Mesendoderm (in vitro differentiated cells): Measurements from ENCODE around the gene DUSP8.

ENCODE experiments used
- DNase-seq: peaks from one replicate; pipeline ENCODE4 v3.0.0; 2013
- H2AK5ac ChIP-seq: 2 replicates; pipeline ENCODE4 v1.6.1; 2013; ENCODE audit warnings: low read length, inconsistent platforms
- H2BK120ac ChIP-seq: 2 replicates; pipeline ENCODE4 v1.6.1; 2013; ENCODE audit warnings: low read depth, mild to moderate bottlenecking, low read length, moderate library complexity, mixed read lengths
- H2BK15ac ChIP-seq: replicated peaks from 2 replicates; pipeline ENCODE4 v1.6.1; 2013; ENCODE audit warnings: low read depth, mild to moderate bottlenecking, moderate library complexity
- H2BK5ac ChIP-seq: 2 replicates; pipeline ENCODE4 v1.6.1; 2013; ENCODE audit warnings: low read length, inconsistent platforms
- H3K18ac ChIP-seq: 2 replicates; pipeline ENCODE4 v1.6.1; 2013; ENCODE audit warnings: mild to moderate bottlenecking, low read length, mixed read lengths
- H3K23ac ChIP-seq: one replicate; pipeline ENCODE4 v1.6.1; 2013; ENCODE audit warnings: low read length
- H3K27ac ChIP-seq: 2 replicates; pipeline ENCODE4 v1.5.1; 2013; ENCODE audit warnings: low read depth, mild to moderate bottlenecking, inconsistent platforms, low read length, moderate library complexity
- H3K27me3 ChIP-seq: 2 replicates; pipeline ENCODE4 v1.6.1; 2013; ENCODE audit warnings: low read length, control low read depth, mild to moderate bottlenecking, inconsistent platforms; ENCODE audit not compliant: insufficient read depth, poor library complexity
- H3K36me3 ChIP-seq: 2 replicates; pipeline ENCODE4 v1.6.1; 2013; ENCODE audit warnings: low read length, inconsistent platforms; ENCODE audit not compliant: control insufficient read depth, insufficient read depth
- H3K4ac ChIP-seq: one replicate; pipeline ENCODE4 v1.6.1; 2013; ENCODE audit warnings: low read depth, mild to moderate bottlenecking, low read length, moderate library complexity
- H3K4me1 ChIP-seq: 2 replicates; pipeline ENCODE4 v1.6.1; 2013; ENCODE audit warnings: low read depth, low read length, inconsistent platforms; ENCODE audit not compliant: control insufficient read depth
- H3K4me2 ChIP-seq: 2 replicates; pipeline ENCODE4 v1.6.1; 2013; ENCODE audit warnings: low read length
- H3K4me3 ChIP-seq: 2 replicates; pipeline ENCODE4 v1.5.1; 2013; ENCODE audit warnings: mild to moderate bottlenecking, low read length
- H3K56ac ChIP-seq: one replicate; pipeline ENCODE4 v1.6.1; 2013; ENCODE audit warnings: low read length
- H3K79me1 ChIP-seq: 2 replicates; pipeline ENCODE4 v1.6.1; 2013; ENCODE audit warnings: low read length, inconsistent platforms
- H3K79me2 ChIP-seq: 2 replicates; pipeline ENCODE4 v1.6.1; 2013; ENCODE audit warnings: mild to moderate bottlenecking, low read length; ENCODE audit not compliant: control insufficient read depth, insufficient read depth
- H3K9ac ChIP-seq: 2 replicates; pipeline ENCODE4 v1.6.1; 2013; ENCODE audit warnings: low read length, inconsistent platforms
- H4K5ac ChIP-seq: one replicate; pipeline ENCODE4 v1.6.1; 2013; ENCODE audit warnings: low read length
- H4K8ac ChIP-seq: one replicate; pipeline ENCODE4 v1.6.1; 2013; ENCODE audit warnings: low read depth, mild to moderate bottlenecking, control low read depth, low read length, moderate library complexity
- WGBS: extraction: QIAGEN DNeasy Blood & Tissue Kit; methylation state at CpG from one replicate; pipeline ENCODE4 v1.1.7; 2013; ENCODE audit warnings: low lambda C conversion rate, missing lambda C conversion rate; ENCODE audit not compliant: insufficient coverage; ENCODE audit errors: extremely low coverage; 5-methylcytosine and 5-hydroxymethylcytosine counted together

Gene DUSP8

DNA sequence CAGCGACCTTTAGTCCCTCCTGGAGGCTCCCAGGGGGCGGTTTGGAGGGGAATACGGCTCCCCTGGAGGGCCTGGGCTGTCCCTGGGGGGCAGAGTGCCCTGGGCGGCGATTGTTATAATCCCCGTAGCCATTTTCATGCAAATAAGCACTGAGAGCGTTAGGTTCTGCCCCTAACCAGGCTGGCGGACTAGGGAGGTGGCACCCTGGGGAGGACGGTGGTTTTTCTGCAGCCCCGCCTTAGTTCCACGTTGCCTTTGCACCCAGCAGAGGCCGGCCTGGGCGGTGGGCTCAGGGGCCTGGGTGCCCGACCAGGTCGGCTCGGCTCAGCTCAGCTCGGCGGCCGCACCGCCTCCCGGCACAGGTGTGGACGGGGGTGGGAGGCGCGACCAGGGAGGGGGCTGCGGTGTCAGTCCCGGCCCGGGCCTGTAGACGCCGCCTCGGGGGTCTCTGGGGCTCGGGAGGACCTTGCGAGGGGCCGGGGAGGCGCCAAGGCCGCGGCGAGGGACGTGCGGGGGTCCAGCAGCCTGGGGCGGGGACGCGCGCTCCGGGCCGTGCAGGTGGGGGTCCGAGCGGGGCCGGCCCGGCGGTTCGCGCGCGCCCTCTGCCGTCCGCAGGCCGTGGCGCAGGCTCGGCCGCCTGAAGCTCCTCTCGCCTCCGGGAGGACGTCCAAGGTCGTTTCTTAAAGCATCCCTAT lies 2.3 kb upstream of the DUSP8 start:
- no peaks in the 10 kb centered on the region for H3K36me3 ChIP-seq
- H3K27me3 ChIP-seq: peaks cover 16% of the 10 kb centered on the region
- H3K23ac ChIP-seq: no peak overlapping the region
- no peaks in the 10 kb centered on the region for H3K79me1 ChIP-seq
- no peak overlapping the region for H3K9ac ChIP-seq
- no peak overlapping the region for H3K4me2 ChIP-seq
- H3K27ac ChIP-seq: no peak overlapping the region
- H4K5ac ChIP-seq: no peak overlapping the region
- H3K4me3 ChIP-seq: no peak overlapping the region
- no peak for DNase-seq
- H2AK5ac ChIP-seq: no peak overlapping the region
- H3K18ac ChIP-seq: no peak overlapping the region
- no CpG with 5 or more reads among the region's 64 CpGs for WGBS
- H2BK15ac ChIP-seq: no peak overlapping the region
- H4K8ac ChIP-seq: no peak overlapping the region
- no peaks in the 10 kb centered on the region for H3K79me2 ChIP-seq
- H3K4ac ChIP-seq: no peak overlapping the region
- no peak overlapping the region for H2BK5ac ChIP-seq
- no peak overlapping the region for H2BK120ac ChIP-seq
- no peaks in the 10 kb centered on the region for H3K4me1 ChIP-seq
- H3K56ac ChIP-seq: no peak overlapping the region

DNA sequence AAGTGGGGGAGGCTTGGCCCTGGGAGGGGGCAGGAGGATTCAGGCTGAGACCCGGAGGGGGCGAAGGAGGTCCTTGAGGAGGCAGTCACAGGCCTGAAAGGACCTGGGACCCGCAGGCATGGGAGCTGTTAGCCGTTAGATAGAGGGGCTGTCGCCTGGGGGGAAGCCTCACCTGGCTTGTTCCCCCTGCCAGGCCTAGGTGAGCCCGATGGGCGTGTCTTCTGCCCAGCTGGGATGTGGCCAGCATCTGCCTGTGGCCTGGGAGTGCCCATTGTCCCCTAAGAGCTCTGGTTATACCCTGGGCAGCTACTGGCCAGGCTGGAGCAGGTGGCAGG lies 1.8 kb upstream of the DUSP8 start:
- Histone ChIP-seq H4K8ac (no peak overlapping the region), H2BK120ac (no peak overlapping the region), H3K9ac (no peak overlapping the region), H3K79me1 (no peaks in the 10 kb centered on the region), H3K23ac (no peak overlapping the region), H2AK5ac (no peak overlapping the region), H3K27me3 (peaks cover 16% of the 10 kb centered on the region), H3K4me2 (no peak overlapping the region), H3K4me1 (no peaks in the 10 kb centered on the region), H3K4me3 (no peak overlapping the region), H3K79me2 (no peaks in the 10 kb centered on the region), H3K56ac (no peak overlapping the region), H2BK5ac (no peak overlapping the region), H3K27ac (no peak overlapping the region), H4K5ac (no peak overlapping the region), H3K4ac (no peak overlapping the region), H3K36me3 (no peaks in the 10 kb centered on the region), H2BK15ac (no peak overlapping the region), H3K18ac (no peak overlapping the region)
- DNase-seq: no peak
- no CpG with 5 or more reads among the region's 7 CpGs for WGBS

DNA sequence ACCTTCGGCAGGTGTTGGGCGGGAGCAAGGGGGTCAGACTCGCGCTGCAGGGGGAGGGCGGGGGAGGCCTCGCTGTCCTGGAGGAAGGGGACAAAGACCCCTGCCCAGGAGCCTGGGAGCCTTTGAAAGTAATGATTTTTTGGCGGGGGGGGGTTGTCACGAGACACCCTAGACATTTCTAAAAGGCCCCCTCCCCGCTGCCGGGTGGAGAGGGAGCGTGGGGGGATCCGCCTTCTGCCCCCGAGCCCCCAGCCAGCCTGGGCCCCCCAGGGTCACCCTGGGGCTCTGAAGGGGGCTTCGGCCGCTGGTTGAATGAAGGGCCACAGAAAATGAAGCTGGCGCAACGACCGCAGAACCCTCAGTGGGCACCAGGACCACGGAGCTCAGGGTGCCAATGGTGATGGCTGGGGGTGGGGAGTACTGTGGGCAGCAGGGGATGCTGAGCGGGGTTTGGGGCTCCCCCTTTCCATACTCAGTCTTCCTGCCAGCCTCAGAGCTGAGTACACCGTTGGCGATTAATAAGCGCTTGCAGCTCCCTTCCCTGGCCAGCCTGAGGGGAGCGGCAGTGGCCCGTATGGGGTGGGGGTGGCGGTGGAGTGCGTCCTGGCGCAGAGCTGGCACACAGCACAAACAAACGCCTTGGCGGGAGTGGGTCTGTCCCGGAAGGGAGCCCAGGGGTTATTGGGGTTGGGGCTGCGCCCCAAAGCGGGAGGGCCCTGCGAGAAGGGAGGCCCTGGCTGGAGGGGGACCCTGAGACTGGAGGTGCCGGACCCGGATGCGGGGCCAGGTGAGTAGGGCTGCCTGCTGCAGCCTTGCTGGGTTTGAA lies 1.2 kb upstream of the DUSP8 start:
- Histone ChIP-seq H4K5ac (no peak overlapping the region), H3K27me3 (peaks cover 16% of the 10 kb centered on the region), H2AK5ac (no peak overlapping the region), H3K79me2 (no peaks in the 10 kb centered on the region), H2BK120ac (no peak overlapping the region), H2BK5ac (no peak overlapping the region), H3K9ac (no peak overlapping the region), H3K27ac (no peak overlapping the region), H3K4me1 (peaks cover 3% of the 10 kb centered on the region), H3K56ac (no peak overlapping the region), H3K4me3 (no peak overlapping the region), H3K18ac (no peak overlapping the region), H2BK15ac (no peak overlapping the region), H3K36me3 (no peaks in the 10 kb centered on the region), H3K4ac (no peak overlapping the region), H3K23ac (no peak overlapping the region), H4K8ac (no peak overlapping the region), H3K4me2 (no peak overlapping the region), H3K79me1 (no peaks in the 10 kb centered on the region)
- no peak for DNase-seq
- WGBS: no CpG with 5 or more reads among the region's 37 CpGs

DNA sequence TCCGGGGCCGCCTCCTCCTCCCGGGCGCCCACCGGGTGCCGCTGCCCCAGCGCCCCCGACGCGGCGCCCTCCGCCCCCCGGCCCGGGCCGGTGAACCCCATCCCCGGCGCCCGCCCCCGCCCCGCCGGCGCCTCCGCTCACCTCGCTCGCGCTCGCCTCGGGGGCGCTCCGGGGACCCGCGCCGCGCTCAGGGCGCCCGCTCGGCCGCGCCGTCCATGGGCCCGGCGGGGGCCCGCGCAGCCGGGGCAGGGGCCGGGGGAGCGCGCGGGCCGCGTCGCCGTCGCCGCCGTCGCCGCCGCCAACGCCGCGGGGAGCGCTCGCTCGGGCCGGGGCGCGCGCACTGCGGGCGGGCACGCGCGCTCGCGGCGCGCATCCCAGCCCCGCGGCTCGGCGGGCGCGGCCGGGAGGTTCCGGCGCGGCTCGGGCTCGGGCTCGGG lies 293 bp downstream of the DUSP8 start:
- no peak overlapping the region for H3K27ac ChIP-seq
- DNase-seq: no peak

DNA sequence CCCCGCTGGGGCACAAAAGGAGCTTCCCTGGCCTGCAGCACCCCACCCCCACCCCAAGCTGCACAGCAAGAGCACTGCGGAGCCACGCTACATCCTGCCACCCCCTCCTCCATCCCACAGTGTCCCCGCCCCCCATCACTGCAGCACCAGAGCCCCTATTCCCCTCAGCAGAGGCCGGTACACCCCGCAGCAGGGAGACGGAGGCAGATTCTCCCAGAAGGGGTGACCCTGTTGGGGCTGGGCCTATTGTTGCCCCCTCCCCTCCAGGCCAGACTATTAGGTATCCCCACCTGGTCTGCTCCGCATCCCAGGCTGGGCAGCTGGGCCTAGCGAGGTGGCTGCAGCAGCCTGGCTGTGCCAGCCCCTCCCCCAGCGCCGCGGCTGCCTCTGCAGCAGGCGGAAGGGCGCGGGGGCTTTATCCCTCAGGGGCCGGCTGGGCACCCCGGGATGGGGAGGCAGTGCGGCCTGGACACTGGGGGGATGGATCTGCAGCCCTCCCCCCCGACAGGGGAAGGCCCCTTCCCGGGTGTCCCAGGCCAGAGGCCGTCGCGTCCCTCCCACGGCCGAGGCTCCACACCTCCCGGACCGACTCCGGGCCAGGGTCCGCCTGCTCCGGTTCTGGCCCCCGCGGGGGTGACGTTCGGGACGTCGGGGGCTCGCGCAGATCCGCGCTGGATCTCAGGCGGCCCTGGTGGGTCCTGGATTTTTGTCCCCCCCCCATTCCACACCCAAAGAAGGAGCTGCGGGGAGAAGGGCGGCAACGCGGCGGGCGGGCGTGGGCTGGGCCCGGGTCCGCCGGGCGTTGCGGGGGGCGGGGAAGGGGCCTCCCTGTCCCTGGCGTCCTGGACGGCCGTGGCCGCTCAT lies 943 bp downstream of the DUSP8 start:
- Histone ChIP-seq H3K27me3 (peaks cover 16% of the 10 kb centered on the region), H3K4me3 (no peak overlapping the region)

More for the DNA sequence above, 293 bp downstream of the DUSP8 start:
- H3K4me1 ChIP-seq: peaks cover 6% of the 10 kb centered on the region
- peaks cover 16% of the 10 kb centered on the region for H3K27me3 ChIP-seq
- H2AK5ac ChIP-seq: no peak overlapping the region
- no peaks in the 10 kb centered on the region for H3K36me3 ChIP-seq
- H3K4me2 ChIP-seq: no peak overlapping the region
- no peaks in the 10 kb centered on the region for H3K79me1 ChIP-seq
- no peak overlapping the region for H3K4ac ChIP-seq
- H3K9ac ChIP-seq: no peak overlapping the region
- H4K5ac ChIP-seq: no peak overlapping the region
- H2BK120ac ChIP-seq: no peak overlapping the region
- WGBS: no CpG with 5 or more reads among the region's 91 CpGs
- no peak overlapping the region for H3K23ac ChIP-seq
- no peak overlapping the region for H3K4me3 ChIP-seq
- no peaks in the 10 kb centered on the region for H3K79me2 ChIP-seq
- no peak overlapping the region for H2BK5ac ChIP-seq
- no peak overlapping the region for H3K56ac ChIP-seq
- no peak overlapping the region for H2BK15ac ChIP-seq
- H4K8ac ChIP-seq: no peak overlapping the region
- peak overlapping the region; percentile 29 for H3K18ac ChIP-seq

More for the DNA sequence above, 943 bp downstream of the DUSP8 start:
- Histone ChIP-seq H3K4me1 (peaks cover 6% of the 10 kb centered on the region), H3K9ac (peak overlapping the region; percentile 44), H3K4ac (no peak overlapping the region), H3K27ac (no peak overlapping the region), H3K4me2 (peak overlapping the region; percentile 22), H2AK5ac (no peak overlapping the region), H3K36me3 (no peaks in the 10 kb centered on the region), H4K5ac (no peak overlapping the region), H2BK5ac (no peak overlapping the region), H3K18ac (peak overlapping the region; percentile 29), H2BK120ac (no peak overlapping the region), H3K23ac (no peak overlapping the region), H3K79me1 (no peaks in the 10 kb centered on the region), H2BK15ac (no peak overlapping the region), H3K79me2 (no peaks in the 10 kb centered on the region), H4K8ac (no peak overlapping the region), H3K56ac (peak overlapping the region; percentile 15)
- no CpG with 5 or more reads among the region's 58 CpGs for WGBS
- peak; percentile 60 for DNase-seq
